Naive thymus-derived CD4-positive, alpha-beta T cell (primary cell): ENCODE results near the gene FCHSD1. TPM values are rescaled to one million over a fixed set of nuclear protein-coding genes. Genes with fewer than 3 reads are reported as not detected.

Experiments
- ATAC-seq: fragments of 150-1000 bp; cut with Tn5 transposase; 2 replicates; pipeline ENCODE4 v1.10.0; 2021; ENCODE audit warnings: mild to moderate bottlenecking, moderate library complexity
- CTCF ChIA-PET: fragments of 350-600 bp; sonication (Branson Sonifier 250); formaldehyde crosslinking; loops from one replicate; lab custom pipeline; 2021; ENCODE audit warnings: antibody characterized with exemption; lab: Charles Lee
- POLR2A ChIA-PET: fragments of 350-600 bp; sonication (Branson Sonifier 250); formaldehyde crosslinking; loops from one replicate; lab custom pipeline; 2021; ENCODE audit warnings: antibody characterized with exemption, inconsistent platforms; lab: Charles Lee
- DNase-seq, 9 donors: peaks; one replicate each; pipeline versions ENCODE4 v3.0.0 to v3.0.0-alpha.2; 2020 to 2022; ENCODE audit warnings: mixed read lengths in 1 of 9
- H3K27ac ChIP-seq: one replicate; pipeline ENCODE4 v1.7.0; 2013; ENCODE audit warnings: mild to moderate bottlenecking, low read depth, low read length, moderate library complexity
- H3K27me3 ChIP-seq, 2 donors: one replicate each; pipeline ENCODE4 v1.7.0; 2013; ENCODE audit warnings: low read length in 2 of 2, mild to moderate bottlenecking in 2 of 2, moderate library complexity in 2 of 2; ENCODE audit not compliant: control insufficient read depth in 2 of 2, insufficient read depth in 2 of 2
- H3K36me3 ChIP-seq, 3 experiments: 1 replicate in 2 of 3; 2 replicates in 1 of 3; pipeline ENCODE4 v1.7.0; 2013; ENCODE audit warnings: low read length in 3 of 3, mild to moderate bottlenecking in 3 of 3, moderate library complexity in 1 of 3; ENCODE audit not compliant: insufficient read depth in 3 of 3, control insufficient read depth in 2 of 3
- H3K4me1 ChIP-seq, 2 donors: one replicate each; pipeline ENCODE4 v1.7.0; 2013; ENCODE audit warnings: low read length in 2 of 2, mild to moderate bottlenecking in 2 of 2, moderate library complexity in 1 of 2; ENCODE audit not compliant: control insufficient read depth in 2 of 2, insufficient read depth in 2 of 2
- H3K4me3 ChIP-seq: 2 replicates; pipeline ENCODE4 v1.7.0; 2013; ENCODE audit warnings: mild to moderate bottlenecking, low read length
- H3K9me3 ChIP-seq, 3 experiments: 1 replicate in 2 of 3; 2 replicates in 1 of 3; pipeline ENCODE4 v1.7.0; 2013; ENCODE audit warnings: low read length in 3 of 3; ENCODE audit not compliant: control insufficient read depth in 2 of 3
- H3K27ac Mint-ChIP-seq, 9 donors: one replicate each; pipeline ENCODE4 v1.8.0; 2020 to 2022; ENCODE audit warnings: mixed read lengths in 9 of 9, mild to moderate bottlenecking in 8 of 9, moderate library complexity in 5 of 9, inconsistent platforms in 2 of 9
- H3K27me3 Mint-ChIP-seq, 5 donors: one replicate each; pipeline ENCODE4 v1.8.0; 2021 to 2022; ENCODE audit warnings: mixed read lengths in 5 of 5, mild to moderate bottlenecking in 1 of 5
- H3K36me3 Mint-ChIP-seq, 5 donors: one replicate each; pipeline ENCODE4 v1.8.0; 2020 to 2022; ENCODE audit warnings: mixed read lengths in 5 of 5, mild to moderate bottlenecking in 3 of 5, inconsistent platforms in 1 of 5
- H3K4me1 Mint-ChIP-seq, 7 donors: one replicate each; pipeline ENCODE4 v1.8.0; 2020 to 2022; ENCODE audit warnings: mixed read lengths in 7 of 7, mild to moderate bottlenecking in 3 of 7, inconsistent platforms in 1 of 7
- H3K4me3 Mint-ChIP-seq, 10 donors: one replicate each; pipeline ENCODE4 v1.8.0; 2020 to 2022; ENCODE audit warnings: mild to moderate bottlenecking in 10 of 10, mixed read lengths in 10 of 10, moderate library complexity in 6 of 10, inconsistent platforms in 2 of 10
- H3K9me3 Mint-ChIP-seq, 11 donors: one replicate each; pipeline ENCODE4 v1.8.0; 2020 to 2022; ENCODE audit warnings: mixed read lengths in 11 of 11, mild to moderate bottlenecking in 4 of 11, inconsistent platforms in 1 of 11, moderate library complexity in 1 of 11
- intact Hi-C, 2 donors: fragments of 100-400 bp; cut with micrococcal nuclease; formaldehyde crosslinking; loops; one replicate each; pipeline ENCODE4 v1.15.1; 2023
- polyA plus RNA-seq, 2 donors: library from polyadenylated mRNA; unstranded; fragments of 300-500 nt; fragmentation: Illumina TruSeq; gene quantifications; one replicate each; pipeline ENCODE4 v1.2.3, GENCODE V29; 2021
- total RNA-seq, 6 experiments: library from RNA in 5 of 6; stranded (reverse) in 5 of 6; gene quantifications; 1 replicate in 5 of 6; 2 replicates in 1 of 6; pipeline ENCODE4 v1.2.3 and lab custom pipeline; 2021 to 2026

FCHSD1 gene
- 10 to 100 TPM; 69.6 to 96.1 (median 92.3) TPM for total RNA-seq
- polyA plus RNA-seq, result 1 to 10 TPM; 4.9 to 7.7 TPM
- 125 reads per million, percentile 88 among the genes with 10 or more reads in this experiment for total RNA-seq (lab: John Stamatoyannopoulos, UW)

DNA sequence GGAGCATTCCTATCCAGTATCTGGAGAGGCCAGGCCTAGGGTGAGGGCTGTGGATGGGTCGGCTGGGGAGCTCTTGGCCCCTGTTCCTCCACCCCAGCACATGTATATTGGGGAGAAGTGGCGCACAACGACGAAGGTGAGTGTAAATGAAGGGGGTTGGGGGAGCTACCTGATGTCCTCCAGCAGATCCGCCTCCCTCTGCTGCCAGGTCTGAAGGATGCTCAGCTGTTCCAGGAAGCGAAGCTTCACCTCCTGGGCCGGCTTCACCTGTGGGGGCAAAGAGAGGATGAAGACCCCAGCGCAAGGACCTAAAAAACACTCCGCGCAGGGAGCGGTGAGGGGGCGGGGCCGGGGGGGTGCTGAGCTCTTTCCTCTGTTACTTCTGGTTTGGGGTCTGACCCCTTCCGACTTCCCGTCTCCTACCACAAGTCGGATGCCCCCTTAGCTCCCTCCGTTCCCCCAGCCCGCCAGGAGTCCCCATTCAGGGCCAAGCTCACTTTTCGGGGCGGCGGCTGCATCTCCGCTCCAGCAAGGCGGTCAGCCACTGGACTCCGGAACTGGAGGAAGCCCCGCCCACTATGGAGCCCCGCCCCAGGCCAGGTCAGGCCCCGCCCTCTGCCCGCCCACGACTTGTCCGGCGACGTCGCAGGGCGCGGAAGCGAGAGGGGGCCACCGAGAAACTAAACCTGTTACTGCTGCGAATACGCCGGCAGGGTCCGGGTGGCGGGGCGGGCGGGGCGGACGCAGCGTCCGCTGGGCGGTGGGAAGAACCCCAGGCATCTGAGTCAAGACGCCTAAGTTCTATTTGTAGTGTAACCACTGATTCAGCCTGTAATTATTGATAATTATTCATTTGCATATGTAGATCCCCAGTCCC lies at the start of gene FCHSD1:
TSS of gene FCHSD1 (minus strand) at position 568 of the 877 bp plus-strand sequence. CDS start at position 518, 50 bp downstream.
- no peaks in the 10 kb centered on the region for H3K9me3 ChIP-seq
- intact Hi-C loops, result loop anchor here (1.0 to 5.0 kb wide), 6 partner anchors 13 to 272 kb away; partner anchors contain the start of genes DELE1 (in 2 of the 2), HDAC3 (in 1 of the 2) and RELL2 (in 1 of the 2)
- DNase-seq (peak; percentile 64 to 88 (median 67)), ATAC-seq (peak; percentile 98)
- ChIA-PET POLR2A (interaction anchor here (0.9 to 1.8 kb wide), 17 partner anchors 9 to 318 kb away, joined by 3 to 36 read pairs (median 4); partner anchors contain the start of genes DELE1, DIAPH1, HDAC3 and RELL2), CTCF (interaction anchor here (0.7 to 1.9 kb wide), 9 partner anchors 13 to 318 kb away, joined by 3 to 7 read pairs (median 4); partner anchors contain the start of genes DIAPH1 and RNF14)
- peaks cover 0 to 11% (median 2%) of the 10 kb centered on the region in 5 donors for H3K36me3 Mint-ChIP-seq
- H3K27me3 Mint-ChIP-seq, result peaks cover 0 to 4% (median 0%) of the 10 kb centered on the region in 5 donors
- H3K9me3 Mint-ChIP-seq, result peaks cover 0 to 2% (median 0%) of the 10 kb centered on the region in 11 donors
- H3K36me3 ChIP-seq, result peaks cover 0 to 16% (median 12%) of the 10 kb centered on the region in 3 experiments
- peaks cover 27 to 51% (median 37%) of the 10 kb centered on the region in 7 donors for H3K4me1 Mint-ChIP-seq
- peak within 1 kb of the TSS; percentile 62 for H3K4me3 ChIP-seq
- no peaks in the 10 kb centered on the region for H3K27me3 ChIP-seq
- H3K27ac Mint-ChIP-seq, result peak within 1 kb of the TSS; percentile 56 to 95 (median 89)
- peaks cover 15 to 19% of the 10 kb centered on the region in 2 donors for H3K4me1 ChIP-seq
- peak within 1 kb of the TSS; percentile 60 to 97 (median 90) for H3K4me3 Mint-ChIP-seq
- peak within 1 kb of the TSS; percentile 75 for H3K27ac ChIP-seq

DNA sequence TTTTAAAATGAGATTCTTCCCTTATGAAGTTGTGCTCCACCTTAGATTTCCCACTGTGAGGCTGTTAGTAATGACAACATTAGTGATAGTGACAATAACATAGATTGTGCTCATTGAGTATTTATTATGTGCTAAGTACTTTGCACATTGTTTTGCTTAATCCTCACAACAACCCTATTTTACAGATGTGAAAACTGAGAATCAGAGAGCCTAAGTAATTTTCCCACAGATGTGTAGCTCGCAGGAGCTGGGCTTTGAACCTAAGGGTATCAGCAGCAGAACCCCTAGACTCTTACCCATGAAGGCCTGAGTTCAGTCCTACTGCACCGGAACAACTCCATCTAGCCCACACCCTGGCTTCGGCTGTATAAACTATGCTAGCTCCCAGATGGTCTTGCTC lies 46.4 kb upstream of the FCHSD1 start:
- Mint-ChIP-seq H3K4me3 (no peak overlapping the region), H3K4me1 (peaks cover 12 to 23% (median 16%) of the 10 kb centered on the region in 7 donors), H3K9me3 (peaks cover 0 to 1% (median 0%) of the 10 kb centered on the region in 11 donors), H3K27me3 (peaks cover 29 to 48% (median 39%) of the 10 kb centered on the region in 5 donors), H3K27ac (no peak overlapping the region), H3K36me3 (no peaks in the 10 kb centered on the region)
- ATAC-seq (no peak), DNase-seq (no peak)
- ChIA-PET CTCF (interaction anchor here (1.0 to 8.1 kb wide), 3 partner anchors 181 to 262 kb away, joined by 3 to 143 read pairs (median 3); partner anchors contain the start of genes PCDH1 and PCDH12), POLR2A (interaction anchor here (1.3 to 3.1 kb wide), 2 partner anchors 14 to 263 kb away, joined by 3 to 9 read pairs; partner anchors contain the start of gene ARAP3)
- Histone ChIP-seq H3K27ac (no peak overlapping the region), H3K4me3 (no peak overlapping the region), H3K9me3 (no peaks in the 10 kb centered on the region), H3K36me3 (no peaks in the 10 kb centered on the region), H3K27me3 (no peaks in the 10 kb centered on the region), H3K4me1 (peaks cover 17 to 18% of the 10 kb centered on the region in 2 donors)
- intact Hi-C loops, result loop anchor here in 1 of 2 donors (10.0 kb wide), 1 partner anchor 657 kb away; no protein-coding TSS in a partner anchor

DNA sequence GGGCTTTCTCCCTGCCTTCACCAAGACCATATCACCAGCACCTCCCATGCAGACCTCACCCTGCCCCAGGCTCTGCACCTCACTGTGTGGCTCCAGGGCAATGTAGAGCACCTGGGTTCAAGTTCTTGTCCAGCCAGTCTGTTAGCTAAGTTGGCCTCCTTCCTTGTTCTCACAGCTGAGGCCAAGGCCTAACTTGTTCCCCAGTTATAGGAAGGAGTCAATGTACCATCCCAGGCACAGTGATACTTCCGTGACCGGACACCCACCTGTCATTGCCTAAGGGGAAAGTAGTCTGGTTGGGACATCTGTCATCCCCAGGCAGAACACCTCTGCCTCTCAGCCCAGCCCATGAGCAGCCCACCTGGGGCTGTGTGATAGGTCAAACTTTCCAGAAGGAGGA lies 45.2 kb upstream of the FCHSD1 start:
- H3K27ac Mint-ChIP-seq, result no peak overlapping the region
- Histone ChIP-seq H3K27ac (no peak overlapping the region), H3K4me3 (no peak overlapping the region), H3K9me3 (no peaks in the 10 kb centered on the region), H3K36me3 (no peaks in the 10 kb centered on the region), H3K27me3 (no peaks in the 10 kb centered on the region), H3K4me1 (peaks cover 16% of the 10 kb centered on the region in 2 donors)
- H3K9me3 Mint-ChIP-seq, result peaks cover 0 to 1% (median 0%) of the 10 kb centered on the region in 11 donors
- no peak for ATAC-seq
- peaks cover 16 to 26% (median 18%) of the 10 kb centered on the region in 7 donors for H3K4me1 Mint-ChIP-seq
- DNase-seq, result no peak
- no peaks in the 10 kb centered on the region for H3K36me3 Mint-ChIP-seq
- H3K4me3 Mint-ChIP-seq, result no peak overlapping the region
- intact Hi-C loops, result loop anchor here in 1 of 2 donors (10.0 kb wide), 1 partner anchor 658 kb away; no protein-coding TSS in a partner anchor
- CTCF ChIA-PET, result interaction anchor here (1.0 to 8.1 kb wide), 5 partner anchors 182 to 263 kb away, joined by 3 to 143 read pairs (median 3); partner anchors contain the start of genes PCDH1 and PCDH12
- H3K27me3 Mint-ChIP-seq, result peaks cover 29 to 46% (median 35%) of the 10 kb centered on the region in 5 donors
- POLR2A ChIA-PET, result interaction anchor here (0.5 to 3.1 kb wide), 4 partner anchors 13 to 1588 kb away, joined by 3 to 9 read pairs (median 4); partner anchors contain the start of genes ARAP3 and FCHSD1

DNA sequence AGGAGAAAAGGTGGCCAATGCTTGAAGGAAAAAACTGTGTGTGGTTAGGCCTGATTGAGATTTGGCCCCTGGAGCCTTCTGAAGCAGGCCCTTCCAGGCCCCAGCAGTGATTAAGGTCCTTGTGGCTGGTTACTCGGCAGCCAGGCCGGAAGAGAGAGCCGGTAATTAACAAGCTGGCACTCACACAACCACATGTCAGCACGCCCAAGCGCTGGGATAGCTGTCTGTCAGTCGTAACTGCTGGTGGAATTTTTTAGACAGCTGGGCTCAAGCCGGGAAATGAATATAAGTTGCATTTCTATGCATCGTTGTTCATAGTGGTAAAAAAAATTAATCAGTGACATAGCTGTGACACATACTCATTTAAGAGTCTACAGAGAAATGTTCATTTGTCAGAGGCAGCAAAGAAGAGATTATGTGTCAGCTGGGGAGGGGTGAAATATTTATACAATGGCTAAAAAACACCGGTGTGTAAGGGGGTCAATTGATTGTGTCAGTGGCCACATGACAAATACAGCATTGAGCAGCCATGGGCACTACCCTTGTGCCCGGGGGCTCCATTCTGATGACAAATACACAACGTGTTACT lies 44.5 kb upstream of the FCHSD1 start:
- no peak for DNase-seq
- Mint-ChIP-seq H3K9me3 (peaks cover 0 to 1% (median 0%) of the 10 kb centered on the region in 11 donors), H3K4me3 (no peak overlapping the region), H3K4me1 (peaks cover 15 to 26% (median 18%) of the 10 kb centered on the region in 7 donors), H3K36me3 (no peaks in the 10 kb centered on the region), H3K27me3 (peaks cover 29 to 45% (median 32%) of the 10 kb centered on the region in 5 donors), H3K27ac (no peak overlapping the region)
- H3K27me3 ChIP-seq, result no peaks in the 10 kb centered on the region
- ChIA-PET CTCF (interaction anchor here (1.2 to 8.1 kb wide), 4 partner anchors 180 to 264 kb away, joined by 3 to 143 read pairs (median 4); partner anchors contain the start of genes PCDH1 and PCDH12), POLR2A (interaction anchor here (0.7 to 3.1 kb wide), 2 partner anchors 13 to 299 kb away, joined by 3 to 9 read pairs; partner anchors contain the start of gene ARAP3)
- H3K36me3 ChIP-seq, result no peaks in the 10 kb centered on the region
- peaks cover 12 to 16% of the 10 kb centered on the region in 2 donors for H3K4me1 ChIP-seq
- intact Hi-C loops, result loop anchor here in 1 of 2 donors (10.0 kb wide), 1 partner anchor 659 kb away; no protein-coding TSS in a partner anchor
- no peak overlapping the region for H3K4me3 ChIP-seq
- ATAC-seq, result no peak
- H3K27ac ChIP-seq, result no peak overlapping the region
- H3K9me3 ChIP-seq, result no peaks in the 10 kb centered on the region

DNA sequence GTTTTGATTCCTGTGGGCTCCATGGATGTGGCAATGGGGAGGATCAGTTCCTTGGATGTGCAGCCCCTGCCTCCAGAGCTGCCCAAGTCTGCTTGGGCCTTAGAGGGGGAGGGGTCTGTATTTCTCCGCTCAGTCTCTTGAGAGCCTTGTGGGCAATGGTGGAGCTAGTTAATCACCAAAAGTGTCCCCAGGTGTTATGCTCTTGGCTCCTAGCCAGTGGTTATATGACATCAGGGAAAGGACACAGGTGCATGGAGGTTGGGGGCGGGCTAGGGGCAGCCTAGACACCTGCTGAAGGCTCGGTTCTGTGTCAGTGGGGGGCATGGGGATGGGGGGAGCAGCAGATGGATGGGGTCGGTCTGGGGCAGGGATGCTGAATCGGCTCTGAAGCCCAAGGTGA lies 43.3 kb upstream of the FCHSD1 start:
- Histone ChIP-seq H3K9me3 (no peaks in the 10 kb centered on the region), H3K36me3 (no peaks in the 10 kb centered on the region), H3K4me1 (peaks cover 12 to 16% of the 10 kb centered on the region in 2 donors), H3K4me3 (no peak overlapping the region), H3K27me3 (no peaks in the 10 kb centered on the region), H3K27ac (no peak overlapping the region)
- peaks cover 13 to 24% (median 16%) of the 10 kb centered on the region in 7 donors for H3K4me1 Mint-ChIP-seq
- CTCF ChIA-PET, result interaction anchor here (0.7 to 8.1 kb wide), 6 partner anchors 34 to 296 kb away, joined by 3 to 143 read pairs (median 5); partner anchors contain the start of genes PCDH1, PCDH12 and RNF14
- POLR2A ChIA-PET, result interaction anchor here (0.8 to 2.4 kb wide), 3 partner anchors 11 to 229 kb away, joined by 4 to 13 read pairs (median 8); partner anchors contain the start of gene DELE1
- DNase-seq (no peak), ATAC-seq (no peak)
- intact Hi-C loops, result loop anchor here (5.0 to 10.0 kb wide), 2 partner anchors 42 to 660 kb away; partner anchors contain the start of gene FCHSD1 (in 1 of the 2)
- H3K4me3 Mint-ChIP-seq, result no peak overlapping the region
- H3K27ac Mint-ChIP-seq, result peak overlapping the region in 1 of 9 donors; percentile 28
- H3K27me3 Mint-ChIP-seq, result peaks cover 17 to 42% (median 24%) of the 10 kb centered on the region in 5 donors
- H3K9me3 Mint-ChIP-seq, result no peaks in the 10 kb centered on the region
- no peaks in the 10 kb centered on the region for H3K36me3 Mint-ChIP-seq
